SK-N-SH (cell line): ENCODE data around the gene ZMAT5. TPM values are rescaled to one million over a fixed set of nuclear protein-coding genes. Genes with fewer than 3 reads are reported as not detected.

Experiments used
- CTCF ChIA-PET: fragments of 300-600, 350-600 bp; formaldehyde crosslinking; extraction: SDS; loops from one replicate; lab custom pipeline; 2021; lab: Yijun Ruan, JAX
- POLR2A ChIA-PET: fragments of 350-600 bp; sonication (Branson Sonifier 250); formaldehyde crosslinking; extraction: SDS; loops from one replicate; lab custom pipeline; 2020; ENCODE audit warnings: antibody characterized with exemption, inconsistent platforms; lab: Yijun Ruan, JAX
- DNase-seq: peaks from one replicate; pipeline ENCODE4 v3.0.0; 2012
- H2AFZ ChIP-seq: fragments of 200-600 bp; sonication (generic); 2 replicates; pipeline ENCODE4 v1.8.1; 2016; ENCODE audit warnings: antibody characterized with exemption, mild to moderate bottlenecking, low read depth
- H3F3A ChIP-seq: fragments of 200-600 bp; sonication (generic); replicated peaks from 2 replicates; pipeline ENCODE3; 2016; ENCODE audit warnings: antibody characterized with exemption, mild to moderate bottlenecking; ENCODE audit not compliant: insufficient read depth
- H3K27ac ChIP-seq, 2 experiments: fragments of 200-500 bp in 1 of 2; fragments of 200-600 bp in 1 of 2; sonication (Bioruptor generic) in 1 of 2; sonication (generic), shearing (Covaris generic) in 1 of 2; 2 replicates each; pipeline versions ENCODE4 v1.5.1 to v1.6.1; 2014 to 2016; ENCODE audit warnings: low read depth in 2 of 2, inconsistent platforms in 1 of 2, low read length in 1 of 2, mild to moderate bottlenecking in 1 of 2, mixed read lengths in 1 of 2
- H3K27me3 ChIP-seq: fragments of 200-600 bp; sonication (generic), shearing (Covaris generic); 2 replicates; pipeline ENCODE4 v1.6.1; 2016; ENCODE audit warnings: mixed run types; ENCODE audit not compliant: insufficient read depth
- H3K36me3 ChIP-seq, 2 experiments: fragments of 200-500 bp in 1 of 2; fragments of 200-600 bp in 1 of 2; sonication (Bioruptor generic) in 1 of 2; sonication (generic) in 1 of 2; replicated peaks in 1 of 2; 2 replicates each; pipeline versions ENCODE3 to v1.5.1; 2014 to 2016; ENCODE audit warnings: low read length in 1 of 2, mild to moderate bottlenecking in 1 of 2; ENCODE audit not compliant: insufficient read depth in 2 of 2, control insufficient read depth in 1 of 2
- H3K4me1 ChIP-seq, 2 experiments: fragments of 200-500 bp in 1 of 2; fragments of 200-600 bp in 1 of 2; sonication (Bioruptor generic) in 1 of 2; sonication (generic), shearing (Covaris generic) in 1 of 2; 2 replicates each; pipeline versions ENCODE4 v1.5.1 to v1.6.1; 2014 to 2016; ENCODE audit warnings: low read depth in 1 of 2, low read length in 1 of 2, mixed run types in 1 of 2; ENCODE audit not compliant: insufficient read depth in 2 of 2, control insufficient read depth in 1 of 2
- H3K4me2 ChIP-seq: fragments of 200-600 bp; sonication (generic), shearing (Covaris generic); 2 replicates; pipeline ENCODE4 v1.6.1; 2017; ENCODE audit warnings: mixed run types
- H3K4me3 ChIP-seq, 2 experiments: fragments of 200-500 bp in 1 of 2; fragments of 200-600 bp in 1 of 2; sonication (Bioruptor generic) in 1 of 2; sonication (generic), shearing (Covaris generic) in 1 of 2; 2 replicates each; pipeline versions ENCODE4 v1.5.1 to v1.8.1; 2014 to 2016; ENCODE audit warnings: low read depth in 2 of 2, inconsistent platforms in 1 of 2, low read length in 1 of 2, mild to moderate bottlenecking in 1 of 2, mixed read lengths in 1 of 2, moderate library complexity in 1 of 2
- H3K79me2 ChIP-seq: fragments of 200-600 bp; sonication (generic); 2 replicates; pipeline ENCODE4 v1.8.1; 2017; ENCODE audit warnings: mild to moderate bottlenecking; ENCODE audit not compliant: insufficient read depth
- H3K9ac ChIP-seq: fragments of 200-600 bp; sonication (generic); 2 replicates; pipeline ENCODE4 v1.6.1; 2017; ENCODE audit warnings: mixed run types
- H3K9me2 ChIP-seq: fragments of 200-600 bp; sonication (generic); 2 replicates; pipeline ENCODE4 v1.6.1; 2017; ENCODE audit warnings: mixed run types
- H3K9me3 ChIP-seq: fragments of 200-600 bp; sonication (generic); 2 replicates; pipeline ENCODE4 v1.6.1; 2017; ENCODE audit warnings: mixed run types, mild to moderate bottlenecking, moderate library complexity
- H4K20me1 ChIP-seq: fragments of 200-600 bp; sonication (generic); 2 replicates; pipeline ENCODE4 v1.6.1; 2017; ENCODE audit warnings: mild to moderate bottlenecking, mixed run types; ENCODE audit not compliant: insufficient read depth
- CHD2 ChIP-seq: fragments of 150-350 bp; IDR thresholded peaks from 2 replicates; pipeline ENCODE4 v1.6.1; 2018; ENCODE audit warnings: low read length; ENCODE audit not compliant: partially characterized antibody
- CTCF ChIP-seq: fragments of 200-600 bp; sonication (generic); IDR thresholded peaks from 2 replicates; pipeline ENCODE4 v1.6.1; 2017; ENCODE audit warnings: antibody characterized with exemption, mild to moderate bottlenecking, moderate library complexity
- ELF1 ChIP-seq: IDR thresholded peaks from 2 replicates; pipeline ENCODE4 v1.4.0; 2012
- EZH2phosphoT487 ChIP-seq: fragments of 200-600 bp; sonication (generic); IDR thresholded peaks from 2 replicates; pipeline ENCODE4 v1.6.1; 2017; ENCODE audit warnings: low read depth, mixed run types, mild to moderate bottlenecking, antibody characterized with exemption, moderate library complexity, borderline replicate concordance
- FOXJ3 ChIP-seq: sonication (generic); formaldehyde crosslinking; IDR thresholded peaks from 2 replicates; pipeline ENCODE4 v1.5.1; 2020; ENCODE audit warnings: mild to moderate bottlenecking, missing genetic modification reagents
- GABPA ChIP-seq: IDR thresholded peaks from 2 replicates; pipeline ENCODE4 v1.4.0; 2012; ENCODE audit warnings: low read depth, mild to moderate bottlenecking
- MXI1 ChIP-seq: IDR thresholded peaks from 2 replicates; pipeline ENCODE4 v1.6.1; 2012; ENCODE audit warnings: mild to moderate bottlenecking, low read depth, low read length, improper control_type of control experiment
- NFIC ChIP-seq: IDR thresholded peaks from 2 replicates; pipeline ENCODE4 v1.4.0; 2012; ENCODE audit warnings: borderline replicate concordance
- NRF1 ChIP-seq: IDR thresholded peaks from 2 replicates; pipeline ENCODE4 v1.6.1; 2012; ENCODE audit warnings: low read depth, mild to moderate bottlenecking, low read length
- SMC3 ChIP-seq: IDR thresholded peaks from 2 replicates; pipeline ENCODE4 v1.6.1; 2012; ENCODE audit warnings: low read depth, low read length, improper control_type of control experiment
- TAF1 ChIP-seq: IDR thresholded peaks from 2 replicates; pipeline ENCODE4 v1.6.1; 2012; ENCODE audit warnings: low read depth, mild to moderate bottlenecking, low read length, moderate library complexity, borderline replicate concordance
- TCF12 ChIP-seq: IDR thresholded peaks from 2 replicates; pipeline ENCODE4 v1.4.0; 2012
- USF2 ChIP-seq: fragments of 150-350 bp; IDR thresholded peaks from 2 replicates; pipeline ENCODE4 v1.6.1; 2017; ENCODE audit warnings: antibody characterized with exemption, low read length, low read depth, borderline replicate concordance
- WGBS: methylation state at CpG from one replicate; pipeline ENCODE4 v1.1.6; 2017; ENCODE audit warnings: low lambda C conversion rate; 5-methylcytosine and 5-hydroxymethylcytosine counted together
- polyA plus RNA-seq, 3 experiments: library from polyadenylated mRNA; depleted of rRNA; stranded (reverse); fragments of >200 nt; gene quantifications; 2 replicates each; pipeline ENCODE4 v1.2.3, GENCODE V29; 2012
- TF ChIP-seq, protein P1 (sequence below): IDR thresholded peaks from 2 replicates; pipeline ENCODE4 v1.6.1; 2012; ENCODE audit warnings: mild to moderate bottlenecking, low read depth, low read length, moderate library complexity
- TF ChIP-seq, protein P2 (sequence below): IDR thresholded peaks from 2 replicates; pipeline ENCODE4; 2012
- TF ChIP-seq, protein P3 (sequence below): IDR thresholded peaks from 2 replicates; pipeline ENCODE4 v1.4.0; 2012; ENCODE audit warnings: low read depth, borderline replicate concordance

ZMAT5 gene
- polyA plus RNA-seq, 1 of the 3 experiments (the other 2 are of a cell fraction), result 35.0 TPM

DNA sequence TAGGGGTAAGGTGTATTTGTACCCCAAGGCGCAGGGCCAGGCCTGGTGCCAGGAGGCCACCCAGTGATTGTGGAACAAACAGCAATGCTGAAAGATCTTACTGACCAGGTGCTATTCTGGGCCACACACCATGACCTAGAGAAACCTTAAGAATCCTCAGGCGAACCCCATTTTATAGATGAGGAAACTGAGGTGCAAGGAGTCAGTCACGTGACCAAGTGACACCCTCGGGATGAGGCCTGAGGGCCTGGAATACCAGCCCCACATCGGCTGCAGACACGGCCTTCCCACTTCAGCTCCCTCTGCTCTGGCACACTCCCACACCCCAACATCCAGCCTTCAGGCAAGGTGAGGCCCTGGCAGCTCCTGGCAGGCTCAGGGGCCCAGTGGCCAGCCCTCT lies 33.9 kb downstream of the ZMAT5 start (continued):
- TF ChIP-seq NRF1 (no peak), EZH2phosphoT487 (no peak), NFIC (no peak), CHD2 (no peak)

GRCh38 chr22:29731058-29731850 lies 35.6 kb downstream of the ZMAT5 start:
- no peaks in the 10 kb centered on the region for H3K9me2 ChIP-seq
- H2AFZ ChIP-seq, result no peak overlapping the region
- peaks cover 0 to 34% of the 10 kb centered on the region in 2 experiments; a peak in 1 of 4 replicates for H3K4me1 ChIP-seq
- H3K79me2 ChIP-seq, result no peaks in the 10 kb centered on the region
- no peaks in the 10 kb centered on the region for H3K27me3 ChIP-seq
- WGBS, result 83% methylated on average over 11 of the region's 18 CpGs
- no peak overlapping the region for H3K9ac ChIP-seq
- TF ChIP-seq GABPA (no peak), NRF1 (no peak), MXI1 (no peak), ELF1 (no peak), CTCF (no peak), TAF1 (no peak), FOXJ3 (CRISPR knock-in tag) (no peak), EZH2phosphoT487 (no peak), SMC3 (no peak), TCF12 (no peak), CHD2 (no peak), USF2 (no peak)
- TF ChIP-seq, protein P1, sequence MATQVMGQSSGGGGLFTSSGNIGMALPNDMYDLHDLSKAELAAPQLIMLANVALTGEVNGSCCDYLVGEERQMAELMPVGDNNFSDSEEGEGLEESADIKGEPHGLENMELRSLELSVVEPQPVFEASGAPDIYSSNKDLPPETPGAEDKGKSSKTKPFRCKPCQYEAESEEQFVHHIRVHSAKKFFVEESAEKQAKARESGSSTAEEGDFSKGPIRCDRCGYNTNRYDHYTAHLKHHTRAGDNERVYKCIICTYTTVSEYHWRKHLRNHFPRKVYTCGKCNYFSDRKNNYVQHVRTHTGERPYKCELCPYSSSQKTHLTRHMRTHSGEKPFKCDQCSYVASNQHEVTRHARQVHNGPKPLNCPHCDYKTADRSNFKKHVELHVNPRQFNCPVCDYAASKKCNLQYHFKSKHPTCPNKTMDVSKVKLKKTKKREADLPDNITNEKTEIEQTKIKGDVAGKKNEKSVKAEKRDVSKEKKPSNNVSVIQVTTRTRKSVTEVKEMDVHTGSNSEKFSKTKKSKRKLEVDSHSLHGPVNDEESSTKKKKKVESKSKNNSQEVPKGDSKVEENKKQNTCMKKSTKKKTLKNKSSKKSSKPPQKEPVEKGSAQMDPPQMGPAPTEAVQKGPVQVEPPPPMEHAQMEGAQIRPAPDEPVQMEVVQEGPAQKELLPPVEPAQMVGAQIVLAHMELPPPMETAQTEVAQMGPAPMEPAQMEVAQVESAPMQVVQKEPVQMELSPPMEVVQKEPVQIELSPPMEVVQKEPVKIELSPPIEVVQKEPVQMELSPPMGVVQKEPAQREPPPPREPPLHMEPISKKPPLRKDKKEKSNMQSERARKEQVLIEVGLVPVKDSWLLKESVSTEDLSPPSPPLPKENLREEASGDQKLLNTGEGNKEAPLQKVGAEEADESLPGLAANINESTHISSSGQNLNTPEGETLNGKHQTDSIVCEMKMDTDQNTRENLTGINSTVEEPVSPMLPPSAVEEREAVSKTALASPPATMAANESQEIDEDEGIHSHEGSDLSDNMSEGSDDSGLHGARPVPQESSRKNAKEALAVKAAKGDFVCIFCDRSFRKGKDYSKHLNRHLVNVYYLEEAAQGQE, result no peak
- TF ChIP-seq, protein P2, sequence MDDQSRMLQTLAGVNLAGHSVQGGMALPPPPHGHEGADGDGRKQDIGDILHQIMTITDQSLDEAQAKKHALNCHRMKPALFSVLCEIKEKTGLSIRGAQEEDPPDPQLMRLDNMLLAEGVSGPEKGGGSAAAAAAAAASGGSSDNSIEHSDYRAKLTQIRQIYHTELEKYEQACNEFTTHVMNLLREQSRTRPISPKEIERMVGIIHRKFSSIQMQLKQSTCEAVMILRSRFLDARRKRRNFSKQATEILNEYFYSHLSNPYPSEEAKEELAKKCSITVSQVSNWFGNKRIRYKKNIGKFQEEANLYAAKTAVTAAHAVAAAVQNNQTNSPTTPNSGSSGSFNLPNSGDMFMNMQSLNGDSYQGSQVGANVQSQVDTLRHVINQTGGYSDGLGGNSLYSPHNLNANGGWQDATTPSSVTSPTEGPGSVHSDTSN, result no peak
- TF ChIP-seq, protein P3, sequence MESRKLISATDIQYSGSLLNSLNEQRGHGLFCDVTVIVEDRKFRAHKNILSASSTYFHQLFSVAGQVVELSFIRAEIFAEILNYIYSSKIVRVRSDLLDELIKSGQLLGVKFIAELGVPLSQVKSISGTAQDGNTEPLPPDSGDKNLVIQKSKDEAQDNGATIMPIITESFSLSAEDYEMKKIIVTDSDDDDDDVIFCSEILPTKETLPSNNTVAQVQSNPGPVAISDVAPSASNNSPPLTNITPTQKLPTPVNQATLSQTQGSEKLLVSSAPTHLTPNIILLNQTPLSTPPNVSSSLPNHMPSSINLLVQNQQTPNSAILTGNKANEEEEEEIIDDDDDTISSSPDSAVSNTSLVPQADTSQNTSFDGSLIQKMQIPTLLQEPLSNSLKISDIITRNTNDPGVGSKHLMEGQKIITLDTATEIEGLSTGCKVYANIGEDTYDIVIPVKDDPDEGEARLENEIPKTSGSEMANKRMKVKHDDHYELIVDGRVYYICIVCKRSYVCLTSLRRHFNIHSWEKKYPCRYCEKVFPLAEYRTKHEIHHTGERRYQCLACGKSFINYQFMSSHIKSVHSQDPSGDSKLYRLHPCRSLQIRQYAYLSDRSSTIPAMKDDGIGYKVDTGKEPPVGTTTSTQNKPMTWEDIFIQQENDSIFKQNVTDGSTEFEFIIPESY, result no peak
- H3F3A ChIP-seq, result no peaks in the 10 kb centered on the region
- H3K27ac ChIP-seq, result no peak overlapping the region
- POLR2A ChIA-PET, result no interaction called here
- H3K36me3 ChIP-seq, result peaks cover 0 to 2% of the 10 kb centered on the region in 2 experiments
- no peak overlapping the region for H3K4me2 ChIP-seq
- CTCF ChIA-PET, result interaction anchor here (0.8 to 2.2 kb wide), 4 partner anchors 10 to 357 kb away, joined by 3 to 9 read pairs (median 4); no protein-coding TSS in a partner anchor
- H3K4me3 ChIP-seq, result no peak overlapping the region
- no peaks in the 10 kb centered on the region for H3K9me3 ChIP-seq
- DNase-seq, result no peak
- H4K20me1 ChIP-seq, result no peaks in the 10 kb centered on the region
